COLO668 (cell line): ENCODE results near the gene GCN1.

Experiments
- DNase-seq: peaks from one replicate; lab custom pipeline; 2025; ENCODE audit not compliant: unreplicated experiment; lab: John Stamatoyannopoulos, UW

The GCN1 gene

GRCh38 chr12:120230326-120230973 is 35.9 kb upstream of the GCN1 start:
- peak; percentile 70 for DNase-seq

- DNase-seq, result no peak
These were observed 35.2 kb upstream of the GCN1 start for GRCh38 chr12:120229487-120230325.

GRCh38 chr12:120229071-120229486 is 34.6 kb upstream of the GCN1 start:
- peak; percentile 21 for DNase-seq

GRCh38 chr12:120228291-120229070 is 34.0 kb upstream of the GCN1 start:
- DNase-seq, result peak; percentile 87

- no peak for DNase-seq
These were observed 33.5 kb upstream of the GCN1 start for GRCh38 chr12:120228041-120228290.

- DNase-seq, result no peak
These were observed 32.9 kb upstream of the GCN1 start for GRCh38 chr12:120227233-120228040.

- DNase-seq, result peak; percentile 86
These were observed 31.5 kb upstream of the GCN1 start for GRCh38 chr12:120225852-120226640.

GRCh38 chr12:120225200-120225558 is 30.7 kb upstream of the GCN1 start:
- DNase-seq, result no peak

- DNase-seq, result peak; percentile 84
These were observed 30.0 kb upstream of the GCN1 start for GRCh38 chr12:120224304-120225199.

GRCh38 chr12:120223458-120224303 is 29.2 kb upstream of the GCN1 start:
- DNase-seq, result no peak

- DNase-seq, result no peak
These were observed 27.8 kb upstream of the GCN1 start for GRCh38 chr12:120222288-120222832.

- DNase-seq, result no peak
These were observed 27.0 kb upstream of the GCN1 start for GRCh38 chr12:120221576-120221900.

GRCh38 chr12:120220838-120221575 is 26.5 kb upstream of the GCN1 start:
- no peak for DNase-seq

GRCh38 chr12:120218680-120219606 is 24.4 kb upstream of the GCN1 start:
- DNase-seq, result no peak

GRCh38 chr12:120216742-120217605 is 22.5 kb upstream of the GCN1 start:
- no peak for DNase-seq
